Measurements from ENCODE around the gene USHBP1. TPM values are rescaled to one million over a fixed set of nuclear protein-coding genes. Genes with fewer than 3 reads are reported as not detected.
A peak's percentile ranks its signal among the peaks of the same experiment; 100 is the strongest.

Gene USHBP1
- total and polyA plus RNA-seq, 2 of the 13 experiments (the other 11 are each of a cell fraction or from before 2014, with no cell fraction given) = 0.15 to 1.5 TPM

DNA sequence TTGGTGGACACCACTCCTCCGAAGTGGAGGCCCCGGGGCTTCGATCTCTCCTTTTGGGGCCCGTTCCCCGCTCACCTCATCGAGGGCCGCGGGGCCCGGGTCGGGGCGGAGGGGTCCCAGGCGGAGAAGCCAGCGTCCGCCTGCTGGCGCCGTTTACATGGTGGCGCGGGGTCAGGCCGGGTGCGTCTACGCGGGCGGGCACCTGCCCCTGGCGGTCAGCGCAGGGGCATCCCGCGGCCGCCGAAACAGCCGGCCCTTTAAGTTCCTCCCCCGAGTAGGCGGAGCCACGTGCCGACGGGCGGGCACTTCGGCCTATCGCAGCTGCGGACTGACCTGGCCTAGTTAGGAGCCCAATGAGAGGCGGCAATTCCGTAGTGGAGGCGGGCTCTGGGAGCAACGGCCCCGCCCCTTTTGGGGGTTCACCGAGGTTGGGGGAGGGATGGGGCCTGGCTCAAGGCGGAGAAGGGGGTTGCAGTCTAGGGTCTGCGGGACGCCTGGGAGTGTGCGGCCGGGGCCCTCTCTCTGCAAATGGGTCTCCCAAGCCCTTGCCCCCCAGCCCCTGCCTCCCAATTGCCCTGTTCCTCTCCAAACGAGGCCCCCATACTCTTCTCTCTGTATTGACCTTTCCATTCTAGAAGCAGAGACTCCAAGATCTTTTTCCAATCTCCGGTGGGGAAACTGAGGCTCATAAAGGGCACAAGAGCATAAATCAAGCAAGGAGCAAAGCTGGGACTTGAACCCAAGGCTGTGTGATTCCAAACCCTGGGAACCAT lies 38.8 kb upstream of the USHBP1 start, which contains the start of gene ABHD8 (continued):
- TF ChIP-seq, protein P1, sequence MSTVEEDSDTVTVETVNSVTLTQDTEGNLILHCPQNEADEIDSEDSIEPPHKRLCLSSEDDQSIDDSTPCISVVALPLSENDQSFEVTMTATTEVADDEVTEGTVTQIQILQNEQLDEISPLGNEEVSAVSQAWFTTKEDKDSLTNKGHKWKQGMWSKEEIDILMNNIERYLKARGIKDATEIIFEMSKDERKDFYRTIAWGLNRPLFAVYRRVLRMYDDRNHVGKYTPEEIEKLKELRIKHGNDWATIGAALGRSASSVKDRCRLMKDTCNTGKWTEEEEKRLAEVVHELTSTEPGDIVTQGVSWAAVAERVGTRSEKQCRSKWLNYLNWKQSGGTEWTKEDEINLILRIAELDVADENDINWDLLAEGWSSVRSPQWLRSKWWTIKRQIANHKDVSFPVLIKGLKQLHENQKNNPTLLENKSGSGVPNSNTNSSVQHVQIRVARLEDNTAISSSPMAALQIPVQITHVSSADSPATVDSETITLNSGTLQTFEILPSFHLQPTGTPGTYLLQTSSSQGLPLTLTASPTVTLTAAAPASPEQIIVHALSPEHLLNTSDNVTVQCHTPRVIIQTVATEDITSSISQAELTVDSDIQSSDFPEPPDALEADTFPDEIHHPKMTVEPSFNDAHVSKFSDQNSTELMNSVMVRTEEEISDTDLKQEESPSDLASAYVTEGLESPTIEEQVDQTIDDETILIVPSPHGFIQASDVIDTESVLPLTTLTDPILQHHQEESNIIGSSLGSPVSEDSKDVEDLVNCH (CRISPR knock-in tag; IDR thresholded peaks at IDR 0.05) = no peak
- TF ChIP-seq KDM5A (IDR thresholded peaks at IDR 0.05; ENCODE audit: borderline replicate concordance, low read length) (no peak), EED (CRISPR knock-in tag; IDR thresholded peaks at IDR 0.05) (no peak), ETV6 (CRISPR knock-in tag; conservative IDR thresholded peaks at IDR 0.05) (no peak), TCF7 (IDR thresholded peaks at IDR 0.05; ENCODE audit: low read depth) (no peak), RXRA (CRISPR knock-in tag; IDR thresholded peaks at IDR 0.05) (peak; percentile 95), FOXM1 (CRISPR knock-in tag; IDR thresholded peaks at IDR 0.05) (no peak), PAXIP1 (CRISPR knock-in tag; conservative IDR thresholded peaks at IDR 0.05) (no peak), ZFP36L1 (CRISPR knock-in tag; IDR thresholded peaks at IDR 0.05) (no peak), ZNF562 (CRISPR knock-in tag; IDR thresholded peaks at IDR 0.05; ENCODE audit: borderline replicate concordance) (no peak), KAT8 (CRISPR knock-in tag; IDR thresholded peaks at IDR 0.05) (peak; percentile 73), AGO2 (optimal IDR thresholded peaks at IDR 0.05; ENCODE audit: low read depth, low read length) (no peak), ZNF432 (CRISPR knock-in tag; IDR thresholded peaks at IDR 0.05; ENCODE audit: borderline replicate concordance) (no peak), ZNF274 (CRISPR knock-in tag; IDR thresholded peaks at IDR 0.05) (no peak), ZNF17 (CRISPR knock-in tag; IDR thresholded peaks at IDR 0.05) (no peak), TARDBP (CRISPR knock-in tag; IDR thresholded peaks at IDR 0.05) (no peak), RCOR2 (CRISPR knock-in tag; IDR thresholded peaks at IDR 0.05) (no peak), FOSL1 (CRISPR knock-in tag; IDR thresholded peaks at IDR 0.05; ENCODE audit: borderline replicate concordance) (no peak), BORCS8-MEF2B (CRISPR knock-in tag; IDR thresholded peaks at IDR 0.05) (no peak), NFE2 (CRISPR knock-in tag; IDR thresholded peaks at IDR 0.05) (no peak), DMAP1 (CRISPR knock-in tag; IDR thresholded peaks at IDR 0.05) (no peak), IKZF1 (IDR thresholded peaks at IDR 0.05) (no peak), ZMYM4 (CRISPR knock-in tag; IDR thresholded peaks at IDR 0.05) (peak; percentile 81), ARNT (IDR thresholded peaks at IDR 0.05) (no peak), AKAP8 (CRISPR knock-in tag; IDR thresholded peaks at IDR 0.05) (no peak), GZF1 (CRISPR knock-in tag; IDR thresholded peaks at IDR 0.05) (no peak), MEIS2 (CRISPR knock-in tag; IDR thresholded peaks at IDR 0.05) (no peak), ZNF850 (CRISPR knock-in tag; conservative IDR thresholded peaks at IDR 0.05) (no peak)
- TF ChIP-seq, protein P2, sequence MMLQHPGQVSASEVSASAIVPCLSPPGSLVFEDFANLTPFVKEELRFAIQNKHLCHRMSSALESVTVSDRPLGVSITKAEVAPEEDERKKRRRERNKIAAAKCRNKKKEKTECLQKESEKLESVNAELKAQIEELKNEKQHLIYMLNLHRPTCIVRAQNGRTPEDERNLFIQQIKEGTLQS (CRISPR knock-in tag; IDR thresholded peaks at IDR 0.05) = no peak

All from HepG2 (cell line).